ENCODE measurements around the gene CES3.
A peak's percentile ranks its signal among the peaks of the same experiment; 100 is the strongest.

The CES3 gene

DNA sequence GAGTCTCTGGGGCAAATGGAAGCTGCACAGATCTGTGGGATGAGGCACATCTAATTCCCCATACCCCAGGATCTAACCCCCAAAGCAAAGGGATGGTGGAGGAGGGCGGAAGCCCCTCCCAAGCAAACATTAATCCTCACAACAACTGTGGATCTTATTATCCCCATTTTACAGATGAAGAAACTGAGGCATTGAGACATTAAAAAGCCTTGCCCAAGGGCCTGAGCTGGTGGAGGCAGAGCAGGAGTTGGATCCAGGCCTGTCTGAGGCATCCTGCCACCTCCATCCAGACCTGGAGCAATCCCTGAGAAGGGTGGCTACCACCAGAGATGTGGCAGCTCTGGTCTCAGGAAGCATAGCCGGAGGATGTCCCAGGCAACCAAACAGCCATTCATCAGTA lies 50.2 kb downstream of the CES3 start (continued):
- TF ChIP-seq, protein P1, sequence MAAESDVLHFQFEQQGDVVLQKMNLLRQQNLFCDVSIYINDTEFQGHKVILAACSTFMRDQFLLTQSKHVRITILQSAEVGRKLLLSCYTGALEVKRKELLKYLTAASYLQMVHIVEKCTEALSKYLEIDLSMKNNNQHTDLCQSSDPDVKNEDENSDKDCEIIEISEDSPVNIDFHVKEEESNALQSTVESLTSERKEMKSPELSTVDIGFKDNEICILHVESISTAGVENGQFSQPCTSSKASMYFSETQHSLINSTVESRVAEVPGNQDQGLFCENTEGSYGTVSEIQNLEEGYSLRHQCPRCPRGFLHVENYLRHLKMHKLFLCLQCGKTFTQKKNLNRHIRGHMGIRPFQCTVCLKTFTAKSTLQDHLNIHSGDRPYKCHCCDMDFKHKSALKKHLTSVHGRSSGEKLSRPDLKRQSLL (tag by site-specific recombination; IDR thresholded peaks at IDR 0.05): no peak
- TF ChIP-seq, protein P2, sequence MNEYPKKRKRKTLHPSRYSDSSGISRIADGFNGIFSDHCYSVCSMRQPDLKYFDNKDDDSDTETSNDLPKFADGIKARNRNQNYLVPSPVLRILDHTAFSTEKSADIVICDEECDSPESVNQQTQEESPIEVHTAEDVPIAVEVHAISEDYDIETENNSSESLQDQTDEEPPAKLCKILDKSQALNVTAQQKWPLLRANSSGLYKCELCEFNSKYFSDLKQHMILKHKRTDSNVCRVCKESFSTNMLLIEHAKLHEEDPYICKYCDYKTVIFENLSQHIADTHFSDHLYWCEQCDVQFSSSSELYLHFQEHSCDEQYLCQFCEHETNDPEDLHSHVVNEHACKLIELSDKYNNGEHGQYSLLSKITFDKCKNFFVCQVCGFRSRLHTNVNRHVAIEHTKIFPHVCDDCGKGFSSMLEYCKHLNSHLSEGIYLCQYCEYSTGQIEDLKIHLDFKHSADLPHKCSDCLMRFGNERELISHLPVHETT (tag by site-specific recombination; IDR thresholded peaks at IDR 0.05): no peak
- TF ChIP-seq ZIC2 (tag by site-specific recombination; IDR thresholded peaks at IDR 0.05) (no peak), IKZF3 (tag by site-specific recombination; IDR thresholded peaks at IDR 0.05) (no peak), MEIS1 (CRISPR knock-in tag; IDR thresholded peaks at IDR 0.05; ENCODE audit: borderline replicate concordance) (no peak), ZNF114 (tag by site-specific recombination; IDR thresholded peaks at IDR 0.05) (no peak), ZNF10 (tag by site-specific recombination; IDR thresholded peaks at IDR 0.05) (no peak), ZNF624 (tag by site-specific recombination; IDR thresholded peaks at IDR 0.05) (no peak), ZNF391 (tag by site-specific recombination; IDR thresholded peaks at IDR 0.05; ENCODE audit: borderline replicate concordance, low read depth) (no peak)
- TF ChIP-seq, protein P3, sequence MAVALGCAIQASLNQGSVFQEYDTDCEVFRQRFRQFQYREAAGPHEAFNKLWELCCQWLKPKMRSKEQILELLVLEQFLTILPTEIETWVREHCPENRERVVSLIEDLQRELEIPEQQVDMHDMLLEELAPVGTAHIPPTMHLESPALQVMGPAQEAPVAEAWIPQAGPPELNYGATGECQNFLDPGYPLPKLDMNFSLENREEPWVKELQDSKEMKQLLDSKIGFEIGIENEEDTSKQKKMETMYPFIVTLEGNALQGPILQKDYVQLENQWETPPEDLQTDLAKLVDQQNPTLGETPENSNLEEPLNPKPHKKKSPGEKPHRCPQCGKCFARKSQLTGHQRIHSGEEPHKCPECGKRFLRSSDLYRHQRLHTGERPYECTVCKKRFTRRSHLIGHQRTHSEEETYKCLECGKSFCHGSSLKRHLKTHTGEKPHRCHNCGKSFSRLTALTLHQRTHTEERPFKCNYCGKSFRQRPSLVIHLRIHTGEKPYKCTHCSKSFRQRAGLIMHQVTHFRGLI (tag by site-specific recombination; IDR thresholded peaks at IDR 0.05): no peak

DNA sequence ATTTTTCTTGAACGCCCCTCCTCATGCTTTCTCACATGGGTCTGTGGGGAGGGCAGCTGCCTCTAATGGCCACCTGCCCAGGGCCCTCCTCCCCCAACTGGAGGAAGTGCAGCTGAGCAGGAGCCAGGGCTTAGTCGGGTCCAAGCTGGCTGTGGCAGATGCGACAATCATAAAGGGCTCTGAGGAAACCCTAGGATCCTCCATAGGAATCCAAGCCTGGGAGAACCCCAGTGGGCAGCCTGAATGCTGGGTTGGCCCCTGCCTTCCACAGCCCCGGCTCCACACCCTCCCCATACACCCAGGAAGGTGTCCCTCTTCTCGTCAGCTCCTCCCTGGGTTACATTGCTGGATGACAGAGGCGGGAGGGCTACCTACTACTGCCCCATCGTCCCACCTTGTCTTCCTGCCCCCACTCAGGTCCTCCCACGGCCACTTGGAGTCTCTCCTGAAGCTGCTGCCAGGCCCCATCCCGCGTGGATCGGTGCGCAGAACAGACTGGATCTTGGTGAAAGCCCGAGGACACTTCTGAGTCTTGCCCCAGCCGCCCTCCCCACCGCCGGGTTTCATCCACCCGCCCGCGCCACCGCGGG lies 52.3 kb downstream of the CES3 start:
- Histone ChIP-seq H3K4me3 (ENCODE audit: low read depth, low read length) (peak overlapping the region; percentile 29), H3K36me3 (ENCODE audit: control insufficient read depth in 2 of 2, insufficient read depth in 1 of 2, low read length in 2 of 2) (no peaks in the 10 kb centered on the region)
- CTCF ChIA-PET: interaction anchor here (0.6 to 13.3 kb wide), 16 partner anchors 9 to 172 kb away, joined by 3 to 155 read pairs (median 3); partner anchors contain the start of genes CES3, FBXL8 and TRADD

More for the DNA sequence above, 52.3 kb downstream of the CES3 start:
- peak overlapping the region; percentile 71; the same call in 1 of the 2 replicates for H3K27ac ChIP-seq (ENCODE audit: extremely low read depth, low read depth, low read length)
- no peaks in the 10 kb centered on the region; the same call in 1 of the 2 replicates for H3K4me1 ChIP-seq (ENCODE audit: control insufficient read depth, insufficient read depth, low read length)
- TF ChIP-seq ZNF426 (tag by site-specific recombination; IDR thresholded peaks at IDR 0.05) (no peak), ZNF670 (tag by site-specific recombination; IDR thresholded peaks at IDR 0.05; ENCODE audit: low read depth) (no peak), ZNF341 (tag by site-specific recombination; IDR thresholded peaks at IDR 0.05; ENCODE audit: low read depth) (peak; percentile 15; the same call in 1 of the 2 replicates), ZNF600 (tag by site-specific recombination; IDR thresholded peaks at IDR 0.05) (0 out of 2 replicates have a peak, but pooled peaks have one; percentile 14), YY2 (tag by site-specific recombination; IDR thresholded peaks at IDR 0.05) (no peak)
- TF ChIP-seq, protein P4, sequence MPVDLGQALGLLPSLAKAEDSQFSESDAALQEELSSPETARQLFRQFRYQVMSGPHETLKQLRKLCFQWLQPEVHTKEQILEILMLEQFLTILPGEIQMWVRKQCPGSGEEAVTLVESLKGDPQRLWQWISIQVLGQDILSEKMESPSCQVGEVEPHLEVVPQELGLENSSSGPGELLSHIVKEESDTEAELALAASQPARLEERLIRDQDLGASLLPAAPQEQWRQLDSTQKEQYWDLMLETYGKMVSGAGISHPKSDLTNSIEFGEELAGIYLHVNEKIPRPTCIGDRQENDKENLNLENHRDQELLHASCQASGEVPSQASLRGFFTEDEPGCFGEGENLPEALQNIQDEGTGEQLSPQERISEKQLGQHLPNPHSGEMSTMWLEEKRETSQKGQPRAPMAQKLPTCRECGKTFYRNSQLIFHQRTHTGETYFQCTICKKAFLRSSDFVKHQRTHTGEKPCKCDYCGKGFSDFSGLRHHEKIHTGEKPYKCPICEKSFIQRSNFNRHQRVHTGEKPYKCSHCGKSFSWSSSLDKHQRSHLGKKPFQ (tag by site-specific recombination; IDR thresholded peaks at IDR 0.05): no peak
- TF ChIP-seq, protein P5, sequence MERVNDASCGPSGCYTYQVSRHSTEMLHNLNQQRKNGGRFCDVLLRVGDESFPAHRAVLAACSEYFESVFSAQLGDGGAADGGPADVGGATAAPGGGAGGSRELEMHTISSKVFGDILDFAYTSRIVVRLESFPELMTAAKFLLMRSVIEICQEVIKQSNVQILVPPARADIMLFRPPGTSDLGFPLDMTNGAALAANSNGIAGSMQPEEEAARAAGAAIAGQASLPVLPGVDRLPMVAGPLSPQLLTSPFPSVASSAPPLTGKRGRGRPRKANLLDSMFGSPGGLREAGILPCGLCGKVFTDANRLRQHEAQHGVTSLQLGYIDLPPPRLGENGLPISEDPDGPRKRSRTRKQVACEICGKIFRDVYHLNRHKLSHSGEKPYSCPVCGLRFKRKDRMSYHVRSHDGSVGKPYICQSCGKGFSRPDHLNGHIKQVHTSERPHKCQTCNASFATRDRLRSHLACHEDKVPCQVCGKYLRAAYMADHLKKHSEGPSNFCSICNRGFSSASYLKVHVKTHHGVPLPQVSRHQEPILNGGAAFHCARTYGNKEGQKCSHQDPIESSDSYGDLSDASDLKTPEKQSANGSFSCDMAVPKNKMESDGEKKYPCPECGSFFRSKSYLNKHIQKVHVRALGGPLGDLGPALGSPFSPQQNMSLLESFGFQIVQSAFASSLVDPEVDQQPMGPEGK (tag by site-specific recombination; IDR thresholded peaks at IDR 0.05): peak; percentile 21; the same call in 1 of the 2 replicates
- no peaks in the 10 kb centered on the region for H3K9me3 ChIP-seq (ENCODE audit: control insufficient read depth, insufficient read depth, low read depth, low read length)
- POLR2A ChIA-PET: interaction anchor here (0.5 to 2.1 kb wide), 7 partner anchors 9 to 233 kb away, joined by 3 to 7 read pairs (median 5); partner anchors contain the start of gene CBFB

Data from HEK293 (cell line).